Activated T-cell treated with anti-CD3 and anti-CD28 coated beads, Interleukin-2, amount 50 U/mL, for 4 hours (primary cell): ENCODE results near the gene CDH16. TPM values are rescaled to one million over a fixed set of nuclear protein-coding genes. Genes with fewer than 3 reads are reported as not detected.
"Not testable (repeated sequence)": the region's sequence is repeated elsewhere in the genome, so short reads cannot be mapped to it uniquely, and the experiment has no call there.

ENCODE experiments used
- ATAC-seq, 2 donors: fragments of 200-7000 bp; cut with Tn5 transposase; one replicate each; pipeline ENCODE4 v1.10.0; 2021
- DNase-seq: peaks from one replicate; pipeline ENCODE4 v3.0.0-alpha.2; 2020
- H3K27me3 Mint-ChIP-seq: one replicate; pipeline ENCODE4 v1.8.0; 2021; ENCODE audit warnings: low read depth, mixed read lengths
- H3K36me3 Mint-ChIP-seq: one replicate; pipeline ENCODE4 v1.8.0; 2022; ENCODE audit warnings: mixed read lengths; ENCODE audit not compliant: insufficient read depth
- H3K4me1 Mint-ChIP-seq: one replicate; pipeline ENCODE4 v1.8.0; 2021; ENCODE audit warnings: low read depth, mixed read lengths
- H3K4me3 Mint-ChIP-seq: one replicate; pipeline ENCODE4 v1.8.0; 2021; ENCODE audit warnings: mild to moderate bottlenecking, moderate library complexity, mixed read lengths
- H3K9me3 Mint-ChIP-seq: one replicate; pipeline ENCODE4 v1.8.0; 2021; ENCODE audit warnings: mixed read lengths
- total RNA-seq, 3 donors: library from RNA; stranded (reverse); gene quantifications; one replicate each; pipeline ENCODE4 v1.2.1, GENCODE V29; 2021

Gene CDH16, protein sequence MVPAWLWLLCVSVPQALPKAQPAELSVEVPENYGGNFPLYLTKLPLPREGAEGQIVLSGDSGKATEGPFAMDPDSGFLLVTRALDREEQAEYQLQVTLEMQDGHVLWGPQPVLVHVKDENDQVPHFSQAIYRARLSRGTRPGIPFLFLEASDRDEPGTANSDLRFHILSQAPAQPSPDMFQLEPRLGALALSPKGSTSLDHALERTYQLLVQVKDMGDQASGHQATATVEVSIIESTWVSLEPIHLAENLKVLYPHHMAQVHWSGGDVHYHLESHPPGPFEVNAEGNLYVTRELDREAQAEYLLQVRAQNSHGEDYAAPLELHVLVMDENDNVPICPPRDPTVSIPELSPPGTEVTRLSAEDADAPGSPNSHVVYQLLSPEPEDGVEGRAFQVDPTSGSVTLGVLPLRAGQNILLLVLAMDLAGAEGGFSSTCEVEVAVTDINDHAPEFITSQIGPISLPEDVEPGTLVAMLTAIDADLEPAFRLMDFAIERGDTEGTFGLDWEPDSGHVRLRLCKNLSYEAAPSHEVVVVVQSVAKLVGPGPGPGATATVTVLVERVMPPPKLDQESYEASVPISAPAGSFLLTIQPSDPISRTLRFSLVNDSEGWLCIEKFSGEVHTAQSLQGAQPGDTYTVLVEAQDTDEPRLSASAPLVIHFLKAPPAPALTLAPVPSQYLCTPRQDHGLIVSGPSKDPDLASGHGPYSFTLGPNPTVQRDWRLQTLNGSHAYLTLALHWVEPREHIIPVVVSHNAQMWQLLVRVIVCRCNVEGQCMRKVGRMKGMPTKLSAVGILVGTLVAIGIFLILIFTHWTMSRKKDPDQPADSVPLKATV
- total RNA-seq, result not detected

DNA sequence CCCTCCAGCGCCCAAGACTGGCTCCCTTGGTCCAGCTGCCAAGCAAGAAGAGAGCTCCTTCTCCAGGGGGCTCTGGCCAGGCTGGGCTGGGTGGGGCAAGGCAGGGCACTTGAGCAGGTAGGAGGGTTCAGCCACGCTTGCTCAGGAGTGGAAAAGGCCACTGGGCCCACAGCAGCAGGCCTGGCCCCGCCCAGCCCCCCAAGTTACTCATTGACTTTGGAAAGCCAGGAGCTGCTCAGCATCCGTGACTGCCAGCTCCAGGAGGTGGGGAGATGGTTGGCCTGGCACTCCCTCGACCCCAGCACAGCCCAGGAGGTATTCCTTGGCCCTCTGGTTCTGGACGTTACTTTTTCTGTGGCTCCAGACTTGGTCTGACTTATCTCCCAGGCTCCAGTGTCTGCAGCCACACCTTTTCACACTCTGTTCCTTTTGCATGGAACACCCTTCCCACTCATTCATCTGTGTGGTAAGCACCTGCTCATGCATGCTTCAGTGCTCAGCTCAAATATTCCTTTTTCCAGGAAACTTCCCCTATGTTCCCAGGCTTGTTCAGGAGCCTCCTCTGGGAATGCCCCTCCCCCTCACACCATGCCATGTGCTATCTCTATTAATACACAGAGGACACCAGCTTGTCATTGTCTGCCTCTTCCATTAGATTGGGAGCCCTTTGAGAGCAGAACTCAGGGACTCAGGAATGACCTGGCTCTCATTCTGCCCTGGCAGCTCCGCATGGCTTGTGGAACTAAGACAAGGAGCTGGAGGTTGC lies at the start of gene CDH16:
TSS of gene CDH16 (minus strand) at position 83 of the 766 bp plus-strand sequence. CDS start 820 bp downstream, outside the sequence.
- no peak for ATAC-seq

DNA sequence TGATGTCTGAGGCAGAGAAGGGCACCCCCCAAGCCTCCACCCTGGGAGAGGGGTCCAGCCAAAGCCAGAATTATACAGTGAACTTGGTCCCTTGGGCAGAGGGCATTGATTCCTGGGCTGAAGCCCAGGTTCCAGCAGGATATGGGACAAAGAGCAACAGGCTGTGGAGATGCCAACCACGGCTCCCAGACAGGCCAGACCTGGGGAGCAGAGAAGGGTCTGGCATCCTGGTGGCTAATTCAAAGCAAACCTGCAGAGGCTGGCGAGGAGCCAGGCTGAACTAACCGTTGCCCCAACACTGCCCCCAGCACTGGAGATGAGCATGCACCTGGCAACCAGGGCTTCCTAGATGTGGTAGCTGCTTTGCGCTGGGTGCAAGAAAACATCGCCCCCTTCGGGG lies 45.4 kb upstream of the CDH16 start:
- Mint-ChIP-seq H3K4me1 (peaks cover 5% of the 10 kb centered on the region), H3K36me3 (no peaks in the 10 kb centered on the region), H3K4me3 (no peak overlapping the region), H3K27me3 (no peaks in the 10 kb centered on the region), H3K9me3 (no peaks in the 10 kb centered on the region)
- no peak for ATAC-seq
- DNase-seq, result no peak

More for the DNA sequence above, at the start of gene CDH16:
- DNase-seq, result no peak
- Mint-ChIP-seq H3K4me1 (no peaks in the 10 kb centered on the region), H3K4me3 (no peak within 1 kb of the TSS), H3K27me3 (peaks cover 19% of the 10 kb centered on the region), H3K36me3 (no peaks in the 10 kb centered on the region), H3K9me3 (no peaks in the 10 kb centered on the region)

DNA sequence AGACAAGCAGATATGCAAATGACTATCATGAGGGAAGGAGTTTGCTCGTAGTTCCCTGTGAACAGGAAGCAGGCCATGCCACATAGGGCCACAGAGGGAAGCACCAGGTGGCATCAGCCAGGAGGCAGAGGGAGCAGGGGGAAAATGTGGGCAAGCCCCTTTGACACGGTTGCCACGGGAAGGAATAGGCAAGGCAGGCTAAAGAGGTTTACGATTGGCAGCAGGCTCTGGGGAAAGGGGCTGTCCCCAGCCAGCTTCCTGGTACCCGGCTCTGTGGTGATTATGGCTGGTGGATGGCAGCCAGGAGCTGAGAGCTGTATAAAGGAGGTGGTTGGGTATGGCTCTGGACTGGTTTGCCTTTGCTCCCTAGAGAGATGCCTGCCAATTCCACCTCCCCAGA lies 43.2 kb upstream of the CDH16 start:
- Mint-ChIP-seq H3K9me3 (no peaks in the 10 kb centered on the region), H3K4me1 (peaks cover 9% of the 10 kb centered on the region), H3K27me3 (no peaks in the 10 kb centered on the region), H3K4me3 (no peak overlapping the region), H3K36me3 (no peaks in the 10 kb centered on the region)
- no peak for DNase-seq
- no peak for ATAC-seq

DNA sequence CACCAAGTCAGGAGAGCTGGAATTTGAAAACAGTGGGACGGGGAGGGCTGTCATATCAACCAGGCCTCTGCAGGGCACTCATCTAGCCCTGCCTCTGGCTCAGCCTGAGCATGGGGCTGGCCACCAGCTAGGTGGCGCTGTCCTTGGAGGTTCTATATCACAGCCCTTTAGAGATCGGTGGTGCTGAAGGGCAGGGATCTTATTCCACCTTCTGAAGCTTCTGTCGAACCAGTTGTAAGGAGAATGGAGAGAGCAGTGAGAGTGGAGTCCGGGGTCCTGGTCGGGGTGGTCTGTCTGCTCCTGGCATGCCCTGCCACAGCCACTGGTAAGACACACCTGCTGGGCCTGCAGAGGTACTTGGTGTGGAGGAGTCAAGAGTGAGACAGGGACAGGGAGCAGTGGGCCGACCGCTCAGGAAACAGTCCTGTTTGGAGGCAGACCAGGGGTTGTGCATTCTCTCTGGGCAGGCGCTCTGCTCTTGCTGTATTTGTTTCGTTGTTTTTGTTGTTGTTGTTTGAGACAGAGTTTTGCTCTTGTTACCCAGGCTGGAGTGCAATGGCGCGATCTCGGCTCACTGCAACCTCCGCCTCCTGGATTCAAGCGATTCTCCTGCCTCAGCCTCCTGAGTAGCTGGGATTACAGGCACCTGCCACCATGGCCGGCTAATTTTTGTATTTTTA lies 42.5 kb upstream of the CDH16 start, which contains the start of gene CES3:
TSS of gene CES3 (plus strand) at position 202 of the 680 bp plus-strand sequence. CDS start at position 244, 42 bp downstream.
- H3K27me3 Mint-ChIP-seq, result no peaks in the 10 kb centered on the region
- DNase-seq (peak; percentile 42), ATAC-seq (peak; percentile 95 to 96)
- H3K4me3 Mint-ChIP-seq, result no peak within 1 kb of the TSS
- no peaks in the 10 kb centered on the region for H3K9me3 Mint-ChIP-seq
- H3K4me1 Mint-ChIP-seq, result peaks cover 9% of the 10 kb centered on the region
- no peaks in the 10 kb centered on the region for H3K36me3 Mint-ChIP-seq

DNA sequence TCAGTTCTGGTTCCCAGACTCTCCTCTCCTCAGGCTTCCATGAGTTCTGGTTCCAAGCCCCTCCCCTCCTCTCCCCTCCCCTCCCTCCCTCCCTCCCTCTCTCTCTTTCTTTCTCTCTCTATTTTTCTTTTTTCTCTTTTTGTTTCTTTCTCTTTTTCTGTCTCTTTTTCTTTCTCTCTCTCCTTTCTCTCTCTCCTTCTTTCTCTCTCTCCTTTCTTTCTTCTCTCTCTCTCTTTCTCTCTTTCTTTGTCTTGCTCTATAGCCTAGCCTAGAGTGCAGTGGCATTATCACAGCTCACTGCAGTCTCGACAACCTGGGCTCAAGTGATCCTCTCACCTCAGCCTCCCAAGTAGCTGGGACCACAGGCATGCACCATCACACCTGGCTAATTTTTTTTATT lies 41.6 kb upstream of the CDH16 start:
- no peaks in the 10 kb centered on the region for H3K36me3 Mint-ChIP-seq
- ATAC-seq (no peak), DNase-seq (no peak)
- H3K4me1 Mint-ChIP-seq, result peaks cover 9% of the 10 kb centered on the region
- H3K9me3 Mint-ChIP-seq, result no peaks in the 10 kb centered on the region
- H3K27me3 Mint-ChIP-seq, result no peaks in the 10 kb centered on the region
- H3K4me3 Mint-ChIP-seq, result no peak overlapping the region

DNA sequence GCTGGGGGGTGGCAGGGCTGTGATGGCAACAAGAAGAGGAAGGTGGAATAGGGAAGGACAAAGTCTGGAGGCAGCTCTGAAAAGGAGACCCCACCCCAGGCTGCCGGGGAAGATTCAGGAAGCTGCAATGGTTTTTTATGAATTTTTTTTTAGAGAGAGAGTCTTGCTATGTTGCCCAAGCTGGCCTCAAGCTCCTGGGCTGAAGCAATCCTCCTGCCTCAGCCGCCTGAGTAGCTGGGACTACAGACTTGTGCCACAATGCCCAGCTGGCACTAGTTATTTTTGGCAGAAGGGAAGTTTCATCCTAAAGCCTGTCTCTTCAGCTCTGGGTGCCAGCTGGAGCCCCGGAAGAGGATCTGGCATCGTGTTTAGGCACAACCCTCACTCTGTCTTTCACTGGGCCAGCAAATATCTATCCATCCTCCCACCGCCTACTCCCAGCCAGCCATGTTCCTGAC lies 41.0 kb upstream of the CDH16 start:
- peaks cover 9% of the 10 kb centered on the region for H3K4me1 Mint-ChIP-seq
- H3K27me3 Mint-ChIP-seq, result no peaks in the 10 kb centered on the region
- ATAC-seq, result no peak
- no peak for DNase-seq
- H3K9me3 Mint-ChIP-seq, result no peaks in the 10 kb centered on the region
- no peak overlapping the region for H3K4me3 Mint-ChIP-seq
- H3K36me3 Mint-ChIP-seq, result no peaks in the 10 kb centered on the region

DNA sequence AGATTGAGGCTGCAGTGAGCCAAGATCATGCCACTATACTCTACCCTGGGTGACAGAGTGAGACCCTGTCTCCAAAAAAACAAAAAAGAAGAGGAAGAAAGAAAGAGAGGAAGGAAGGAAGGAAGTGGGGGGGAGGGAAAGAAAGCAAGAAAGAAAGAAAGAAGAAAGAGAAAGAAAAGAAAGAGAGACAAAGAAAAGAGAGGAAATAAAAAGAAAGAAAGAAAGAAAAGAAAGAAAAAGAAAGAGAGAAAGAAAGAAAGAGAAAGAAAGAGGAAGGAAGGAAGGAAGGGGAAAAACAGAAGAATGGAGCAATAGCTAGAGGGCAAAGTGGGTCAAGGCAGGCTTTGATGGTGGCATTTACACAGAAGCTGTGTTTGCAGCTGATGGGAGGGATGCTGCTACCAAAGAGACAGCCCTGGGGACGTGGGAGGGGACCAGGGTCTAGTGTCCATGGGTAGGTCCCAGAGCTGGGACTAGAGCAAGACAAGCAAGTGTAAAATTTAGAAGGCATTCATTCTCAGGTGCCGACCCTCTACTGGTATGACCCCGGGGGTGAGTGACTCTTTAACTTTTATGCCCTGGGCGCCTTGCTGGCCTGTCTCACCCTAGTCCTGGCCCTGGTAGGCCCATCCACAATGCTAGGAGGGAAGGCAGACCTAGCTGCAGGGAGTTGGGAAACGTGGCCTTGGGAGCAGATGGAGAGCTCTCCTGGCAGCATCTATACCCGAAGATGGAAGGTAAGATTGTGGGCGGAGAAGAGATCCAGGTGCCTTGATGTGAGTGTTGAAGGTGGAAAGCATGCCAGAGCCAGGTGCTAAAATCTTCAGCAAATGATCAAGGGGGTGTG lies 40.4 kb upstream of the CDH16 start:
- no peaks in the 10 kb centered on the region for H3K36me3 Mint-ChIP-seq
- DNase-seq (no peak), ATAC-seq (no peak)
- peaks cover under 1% of the 10 kb centered on the region for H3K27me3 Mint-ChIP-seq
- H3K4me3 Mint-ChIP-seq, result no peak overlapping the region
- peaks cover 9% of the 10 kb centered on the region for H3K4me1 Mint-ChIP-seq
- H3K9me3 Mint-ChIP-seq, result no peaks in the 10 kb centered on the region

DNA sequence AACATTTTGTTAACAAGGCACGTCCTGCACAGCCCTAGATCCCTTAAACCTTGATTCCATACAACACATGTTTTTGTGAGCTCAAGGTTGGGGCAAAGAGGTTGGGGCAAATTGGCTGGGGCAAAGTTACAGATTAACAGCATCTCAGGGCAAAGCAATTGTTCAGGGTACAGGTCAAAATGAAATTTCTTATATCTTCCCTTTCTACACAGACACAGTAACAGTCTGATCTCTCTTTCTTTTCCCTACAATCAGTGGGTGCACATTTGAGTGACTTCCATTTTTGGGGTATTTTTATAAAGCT lies 37.4 kb upstream of the CDH16 start:
- DNase-seq, ATAC-seq, H3K4me1 Mint-ChIP-seq: not testable (repeated sequence)

DNA sequence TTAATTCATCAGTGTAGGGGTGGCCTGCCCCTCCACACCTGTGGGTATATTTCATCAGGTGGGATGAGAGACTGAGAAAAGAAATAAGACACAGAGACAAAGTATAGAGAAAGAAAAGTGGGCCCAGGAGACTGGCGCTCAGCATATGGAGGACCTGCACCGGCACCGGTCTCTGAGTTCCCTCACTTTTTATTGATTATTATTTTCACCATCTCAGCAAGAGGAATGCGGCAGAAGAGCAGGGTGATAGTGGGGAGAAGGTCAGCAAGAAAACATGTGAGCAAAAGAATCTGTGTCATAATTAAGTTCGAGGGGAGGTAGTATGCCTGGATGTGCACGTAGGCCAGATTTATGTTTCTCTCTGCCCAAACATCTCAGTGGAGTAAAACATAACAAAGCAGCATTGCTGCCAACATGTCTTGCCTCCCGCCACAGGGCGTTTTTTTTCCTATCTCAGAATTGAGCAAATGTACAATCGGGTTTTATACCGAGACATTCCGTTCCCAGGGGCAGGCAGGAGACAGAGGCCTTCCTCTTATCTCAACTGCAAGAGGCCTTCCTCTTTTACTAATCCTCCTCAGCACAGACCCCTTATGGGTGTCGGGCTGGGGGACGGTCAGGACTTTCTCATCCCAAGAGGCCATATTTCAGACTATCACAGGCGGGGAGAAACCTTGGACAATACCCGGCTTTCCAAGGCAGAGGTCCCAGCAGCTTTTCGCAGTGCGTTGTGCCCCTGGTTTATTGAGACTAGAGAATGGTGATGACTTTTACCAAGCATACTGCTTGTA lies 36.9 kb upstream of the CDH16 start:
- H3K9me3 Mint-ChIP-seq, ATAC-seq, H3K4me1 Mint-ChIP-seq, H3K4me3 Mint-ChIP-seq, DNase-seq, H3K36me3 Mint-ChIP-seq: not testable (repeated sequence)
- H3K27me3 Mint-ChIP-seq, result peaks cover 25% of the 10 kb centered on the region

More for the DNA sequence above, 37.4 kb upstream of the CDH16 start:
- H3K36me3 Mint-ChIP-seq, H3K4me3 Mint-ChIP-seq, H3K9me3 Mint-ChIP-seq: not testable (repeated sequence)
- peaks cover 23% of the 10 kb centered on the region for H3K27me3 Mint-ChIP-seq

DNA sequence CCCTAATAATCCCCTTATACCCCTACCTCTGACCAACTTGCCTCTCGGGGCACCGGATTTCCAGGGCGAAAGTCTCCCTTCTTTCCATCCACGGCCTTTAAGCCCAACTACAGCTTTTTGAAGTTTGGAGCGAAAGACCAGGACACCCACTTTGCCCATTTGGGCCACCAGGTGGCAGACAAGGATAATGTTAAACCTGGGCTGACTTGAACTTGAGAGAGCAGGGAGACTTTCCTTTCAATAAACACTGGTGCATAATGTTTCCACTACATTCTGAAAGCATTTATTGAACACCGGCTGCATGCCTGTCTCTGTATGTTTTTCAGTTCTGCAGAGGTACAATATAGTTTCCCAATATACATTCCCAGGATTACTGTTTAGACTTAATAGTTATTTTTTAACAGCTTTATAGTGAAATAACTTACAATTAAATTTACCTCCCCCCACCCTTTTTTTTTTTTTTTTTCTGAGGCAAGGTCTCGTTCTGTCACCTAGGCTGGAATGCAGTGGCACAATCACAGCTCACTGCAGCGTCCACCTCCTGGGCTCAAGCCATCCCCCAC lies 35.5 kb upstream of the CDH16 start:
- H3K36me3 Mint-ChIP-seq, result no peaks in the 10 kb centered on the region
- H3K9me3 Mint-ChIP-seq, result peaks cover 4% of the 10 kb centered on the region
- H3K4me1 Mint-ChIP-seq, result peaks cover 6% of the 10 kb centered on the region
- peaks cover 39% of the 10 kb centered on the region for H3K27me3 Mint-ChIP-seq
- peak; percentile 69 for DNase-seq
- peak; percentile 80 to 84 for ATAC-seq
- no peak overlapping the region for H3K4me3 Mint-ChIP-seq

DNA sequence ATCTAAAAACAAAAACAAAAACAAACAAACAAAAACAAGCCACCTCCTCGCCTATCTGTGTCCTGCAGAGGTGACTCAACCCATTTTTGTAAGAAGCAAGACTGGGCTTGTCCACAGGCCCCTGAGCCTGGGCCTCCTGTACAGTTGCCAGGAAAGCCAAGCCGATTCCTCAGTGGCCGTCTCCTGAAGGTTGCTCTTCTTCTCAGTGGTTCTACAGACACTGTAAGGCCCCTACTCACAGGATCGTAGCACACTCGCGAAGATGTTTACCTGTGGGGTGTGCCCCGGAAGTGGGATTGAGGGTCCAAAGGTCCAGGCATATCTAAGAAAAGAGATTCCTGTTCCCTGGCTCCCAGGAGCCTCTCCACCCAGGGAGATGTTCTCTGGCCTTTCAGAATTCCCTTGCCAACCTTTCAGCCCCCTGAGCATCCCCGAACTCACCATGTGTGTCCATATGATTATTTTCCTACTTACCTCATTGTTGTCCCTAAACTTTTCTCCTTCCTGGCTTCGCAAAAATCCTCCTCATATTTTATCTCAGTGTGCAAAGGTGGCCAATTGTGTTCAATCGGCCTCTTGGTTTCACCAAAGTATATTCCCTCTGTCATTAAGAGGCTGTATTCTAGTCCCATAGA lies 34.9 kb upstream of the CDH16 start:
- no peaks in the 10 kb centered on the region for H3K36me3 Mint-ChIP-seq
- DNase-seq (no peak), ATAC-seq (no peak)
- no peak overlapping the region for H3K4me3 Mint-ChIP-seq
- H3K4me1 Mint-ChIP-seq, result peaks cover 6% of the 10 kb centered on the region
- peaks cover 42% of the 10 kb centered on the region for H3K27me3 Mint-ChIP-seq
- peaks cover 4% of the 10 kb centered on the region for H3K9me3 Mint-ChIP-seq
